HG02870 (cell line): ENCODE results near the gene AP3S2.
"Not testable (repeated sequence)": the region's sequence is repeated elsewhere in the genome, so short reads cannot be mapped to it uniquely, and the experiment has no call there.

Source experiments
- ATAC-seq: cut with Tn5 transposase; IDR thresholded peaks from one replicate; pipeline ENCODE4 v1.9.1; 2021; ENCODE audit warnings: mild to moderate bottlenecking, moderate library complexity; ENCODE audit not compliant: unreplicated experiment

AP3S2 gene

DNA sequence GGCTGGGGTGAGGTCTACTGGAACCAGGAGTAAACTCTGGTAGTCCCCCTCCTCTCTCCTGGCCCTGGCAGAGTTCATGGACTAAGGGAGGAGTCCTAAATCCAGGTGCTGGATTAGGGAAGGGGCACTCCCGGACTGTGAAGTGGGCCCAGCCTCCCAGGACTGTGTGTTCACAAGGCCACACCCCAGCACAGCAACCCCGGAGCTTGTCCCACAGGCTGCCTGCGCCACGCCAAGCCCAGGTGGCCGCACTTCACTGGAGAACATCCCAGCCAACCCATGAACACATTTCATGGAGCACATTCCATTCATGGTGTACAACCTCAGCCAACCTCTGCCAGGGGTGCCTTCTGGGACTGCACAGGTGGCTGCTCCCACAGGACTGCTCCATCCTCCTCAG, 10.7 kb upstream of the AP3S2 start:
- ATAC-seq, result no peak

DNA sequence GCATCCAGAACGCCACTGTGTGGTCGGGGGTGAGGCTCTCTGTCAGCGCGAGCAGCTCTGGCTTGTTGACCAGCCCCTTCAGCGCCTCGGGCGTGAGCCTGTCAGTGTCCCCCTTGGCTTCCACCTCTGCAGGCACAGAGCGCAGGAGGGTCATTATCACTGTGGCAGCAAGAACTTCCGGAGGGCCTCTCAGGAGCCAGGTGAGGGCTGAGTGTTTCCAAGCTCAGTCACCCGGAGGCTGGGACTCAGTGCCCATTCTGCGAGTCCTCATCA, 10.0 kb upstream of the AP3S2 start:
- ATAC-seq, result no peak

DNA sequence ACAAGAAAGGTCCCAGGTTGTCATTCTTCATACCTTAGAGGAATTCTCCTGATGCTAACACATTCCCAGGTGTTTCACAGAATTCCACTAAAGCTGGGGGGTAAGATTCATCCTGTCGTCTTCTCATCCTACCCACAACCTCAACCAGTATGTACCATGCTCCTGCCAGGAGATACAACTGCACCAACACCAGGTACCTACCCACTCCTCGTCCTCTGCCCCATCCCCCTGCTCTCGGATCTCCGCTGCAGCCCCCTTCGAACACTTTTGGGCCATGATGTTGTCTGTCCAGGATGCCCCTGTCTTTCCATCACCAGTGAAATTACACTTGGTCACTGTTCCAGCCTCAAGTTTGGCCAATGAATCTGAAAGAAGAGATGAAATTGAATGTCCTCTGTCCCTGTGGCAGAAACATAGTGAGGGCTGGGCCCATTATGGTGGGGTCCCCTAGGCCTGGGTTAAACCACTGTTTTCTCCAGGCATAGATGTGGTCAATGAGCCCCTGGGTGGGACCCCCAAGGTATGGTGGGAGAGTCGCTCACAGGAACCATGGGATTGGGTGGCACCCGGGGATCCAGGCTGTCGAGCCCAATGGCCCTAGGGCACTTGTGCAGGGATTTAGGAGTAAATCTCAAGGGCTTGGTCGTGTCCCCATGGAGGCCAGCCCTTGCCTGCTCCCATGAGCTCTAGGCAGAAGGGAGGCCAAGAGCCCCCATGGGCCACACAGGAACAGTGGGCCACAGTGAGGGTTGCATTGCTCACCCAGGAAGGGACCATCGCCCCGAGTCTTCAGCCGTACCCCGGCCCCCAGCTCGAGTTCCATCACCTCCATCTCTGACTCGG, 9.4 kb upstream of the AP3S2 start:
- ATAC-seq, result no peak

DNA sequence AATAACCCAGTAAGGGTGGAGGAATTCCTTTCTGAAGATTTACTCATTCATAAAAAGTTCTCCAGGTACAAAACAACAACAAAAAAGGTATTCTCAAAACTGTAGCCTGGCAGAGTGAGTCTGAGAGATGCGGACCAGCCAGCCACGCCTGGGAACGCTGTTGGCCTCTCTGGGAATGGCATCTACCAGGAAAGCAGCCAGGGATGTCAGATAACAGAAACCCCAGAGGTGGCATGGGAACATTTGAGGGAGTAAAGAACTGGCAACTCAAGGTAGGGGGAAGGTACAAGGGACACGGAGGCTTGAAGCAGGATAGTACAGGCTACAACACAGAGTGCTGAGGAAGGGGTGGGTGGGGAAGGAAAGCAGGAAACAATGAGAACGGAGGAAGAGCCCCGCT, 7.1 kb upstream of the AP3S2 start:
- no peak for ATAC-seq

DNA sequence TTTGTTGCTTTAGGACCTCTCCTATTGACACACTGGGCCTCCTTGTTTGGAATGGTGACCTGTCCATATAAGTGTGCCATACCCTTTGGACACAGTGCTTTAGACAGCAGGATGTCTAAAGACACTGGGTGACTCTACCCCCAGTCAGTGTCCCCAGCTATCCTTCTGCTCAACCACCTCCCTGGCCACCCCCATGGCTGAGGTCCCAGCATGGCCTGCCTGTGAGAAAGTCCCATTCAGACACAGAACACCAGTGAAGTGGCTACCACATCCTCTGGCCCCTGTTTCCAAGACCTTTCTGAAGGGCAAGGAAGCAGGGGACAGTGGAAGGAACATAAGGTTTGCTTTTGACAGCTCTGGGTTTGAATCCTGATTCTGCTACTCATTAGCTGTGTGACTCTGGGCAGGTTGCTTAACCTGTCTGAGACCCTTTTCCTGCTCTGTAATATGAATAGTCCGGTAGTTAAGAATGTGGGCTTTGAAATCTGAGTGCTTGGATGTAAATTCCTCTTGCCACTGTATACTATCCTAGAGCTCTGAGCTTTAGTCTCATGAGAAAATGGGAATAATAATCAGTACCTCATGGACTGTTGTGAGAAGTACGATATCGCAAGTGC, 6.3 kb upstream of the AP3S2 start:
- no peak for ATAC-seq

DNA sequence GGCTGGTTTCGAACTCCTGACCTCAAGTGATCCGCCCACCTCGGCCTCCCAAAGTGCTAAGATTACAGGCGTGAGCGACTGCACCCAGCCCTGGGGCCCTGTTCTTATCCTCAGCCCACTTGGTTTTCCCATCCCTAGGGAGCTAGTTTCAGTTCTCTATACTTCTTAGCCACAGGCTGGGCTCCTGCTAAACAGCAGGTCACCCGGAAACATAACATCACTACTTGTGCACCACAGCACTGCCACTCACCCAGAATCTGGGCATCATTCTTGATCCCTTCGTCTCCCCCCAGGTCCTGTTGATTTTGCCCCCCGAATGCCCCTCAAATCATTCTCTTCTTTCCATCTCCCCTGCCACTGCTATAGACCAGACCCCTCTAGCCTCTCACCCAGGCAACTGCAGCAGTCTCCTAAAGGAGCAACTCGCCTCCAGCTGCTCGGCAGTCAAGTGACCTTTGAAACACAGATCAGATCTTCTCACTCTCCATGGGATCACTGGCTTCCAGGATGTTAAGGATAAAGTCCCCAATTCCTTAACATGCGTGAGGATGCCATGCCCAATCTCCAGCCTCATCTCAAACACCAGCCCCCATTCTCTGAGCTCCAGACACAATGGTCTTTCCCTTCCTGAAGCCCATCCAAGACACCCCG, 5.6 kb upstream of the AP3S2 start:
- no peak for ATAC-seq

DNA sequence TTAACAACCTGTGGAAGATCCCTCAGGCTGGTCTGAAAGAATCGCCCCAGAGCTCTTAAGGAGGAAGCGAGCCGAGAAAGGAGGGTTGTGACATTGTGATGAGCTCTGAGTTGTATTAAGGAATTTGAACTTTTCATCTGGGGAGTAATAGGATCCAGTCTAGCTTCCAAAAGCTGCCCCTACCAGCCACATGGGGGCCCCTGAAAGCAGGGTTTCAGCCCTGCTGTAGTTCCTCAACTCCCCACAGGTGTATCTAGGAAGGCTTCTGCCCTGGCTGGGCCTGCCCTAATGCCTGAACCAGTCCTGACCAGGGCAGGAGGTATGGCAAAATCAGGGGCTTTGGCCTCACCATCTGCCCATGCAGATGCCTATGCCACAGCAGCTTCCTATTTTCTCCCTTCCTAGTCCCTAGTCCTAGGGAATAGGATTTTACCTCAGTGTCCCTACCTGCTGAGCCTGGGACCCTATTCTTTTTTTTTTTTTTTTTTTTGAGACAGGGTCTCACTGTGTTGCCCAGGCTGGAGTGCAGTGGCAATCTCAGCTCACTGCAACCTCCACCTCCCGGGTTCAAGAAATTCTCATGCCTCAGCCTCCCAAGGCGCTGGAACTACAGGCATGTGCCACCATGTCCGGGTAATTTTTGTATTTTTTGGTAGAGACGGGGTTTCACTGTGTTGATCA, 5.0 kb upstream of the AP3S2 start:
- no peak for ATAC-seq

DNA sequence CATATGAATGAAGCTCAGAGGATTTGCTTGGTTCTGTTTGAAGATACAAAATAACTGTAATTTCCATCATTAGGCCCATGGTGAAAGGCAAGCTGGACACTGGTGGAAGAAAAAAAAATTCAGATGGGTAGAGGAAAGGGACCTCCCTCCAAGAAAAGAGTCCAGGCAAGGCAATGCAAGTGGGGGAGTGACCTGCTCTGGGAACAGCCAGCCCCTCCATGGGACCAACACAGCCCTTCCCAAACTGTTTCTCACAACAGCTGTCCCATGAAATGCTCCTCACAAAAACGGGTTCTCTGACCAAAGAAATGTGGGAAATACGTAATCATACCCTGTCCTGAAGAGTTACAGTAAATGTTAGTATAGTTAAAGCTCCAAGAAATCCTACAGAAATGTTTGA, 4.4 kb upstream of the AP3S2 start:
- ATAC-seq, result no peak

DNA sequence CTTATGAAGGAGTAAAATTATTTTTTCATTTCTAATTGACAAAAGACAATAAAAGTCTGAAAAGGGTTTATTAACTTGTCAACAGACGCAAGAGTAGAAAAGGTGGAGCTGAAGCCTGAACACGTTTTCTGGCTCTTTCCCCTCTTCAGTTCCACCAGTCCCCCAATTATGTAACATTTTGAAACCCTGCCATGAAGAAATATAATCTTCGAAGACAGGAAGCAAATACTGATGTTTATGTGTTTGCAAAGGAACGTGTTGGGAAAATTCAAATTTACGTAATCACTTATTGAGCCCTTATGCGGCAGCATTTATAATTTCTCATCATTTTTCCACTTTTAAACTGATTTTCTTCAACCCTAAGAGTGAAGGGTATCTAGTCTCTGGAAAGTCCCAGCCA, 767 bp downstream of the AP3S2 start:
- no peak for ATAC-seq

DNA sequence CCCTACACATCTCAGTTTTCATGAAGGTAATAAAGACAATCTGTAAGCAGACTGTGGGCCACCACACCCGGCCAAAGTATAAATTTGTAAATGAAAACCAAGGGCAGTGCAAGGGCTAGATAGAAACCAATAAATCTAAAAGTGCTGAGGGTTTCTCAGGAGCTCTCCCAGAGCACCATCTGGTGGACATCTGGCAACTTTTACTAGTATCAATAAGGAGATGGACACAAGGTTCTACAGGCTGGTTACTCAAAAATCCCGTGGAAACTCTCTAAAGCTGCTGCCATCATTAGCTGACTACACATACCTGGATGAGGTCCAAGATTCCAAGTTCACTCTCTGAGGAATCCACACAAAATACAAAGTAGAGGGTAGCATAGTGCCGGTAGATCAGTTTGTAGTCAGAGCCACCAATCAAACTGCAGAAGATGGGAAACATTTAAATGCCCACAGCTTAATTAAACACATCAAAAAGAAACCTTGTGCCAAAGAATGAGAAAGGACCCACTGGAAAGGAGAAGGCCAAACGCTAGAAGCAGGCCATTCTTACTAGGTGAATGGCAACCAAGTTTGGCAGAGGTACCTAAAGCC, 5.5 kb downstream of the AP3S2 start:
- ATAC-seq, result no peak

DNA sequence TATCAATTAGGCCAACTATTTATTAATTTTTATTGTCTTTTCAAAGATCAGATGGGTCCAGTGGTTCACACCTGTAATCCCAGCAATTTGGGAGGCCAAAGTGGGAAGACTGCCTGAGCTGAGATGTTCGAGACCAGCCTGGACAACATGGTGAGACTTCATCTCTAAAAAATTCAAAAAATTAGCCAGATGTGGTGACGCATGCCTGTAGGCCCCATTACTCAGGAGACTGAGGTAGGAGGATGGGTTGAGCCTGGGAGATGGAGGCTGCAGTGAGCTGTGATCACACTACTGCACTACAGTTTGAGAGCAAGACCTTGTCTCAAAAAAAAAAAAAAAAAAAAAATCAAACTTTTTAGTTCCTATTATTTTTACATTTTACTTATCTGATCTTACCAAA, 8.2 kb downstream of the AP3S2 start:
- ATAC-seq, result no peak

DNA sequence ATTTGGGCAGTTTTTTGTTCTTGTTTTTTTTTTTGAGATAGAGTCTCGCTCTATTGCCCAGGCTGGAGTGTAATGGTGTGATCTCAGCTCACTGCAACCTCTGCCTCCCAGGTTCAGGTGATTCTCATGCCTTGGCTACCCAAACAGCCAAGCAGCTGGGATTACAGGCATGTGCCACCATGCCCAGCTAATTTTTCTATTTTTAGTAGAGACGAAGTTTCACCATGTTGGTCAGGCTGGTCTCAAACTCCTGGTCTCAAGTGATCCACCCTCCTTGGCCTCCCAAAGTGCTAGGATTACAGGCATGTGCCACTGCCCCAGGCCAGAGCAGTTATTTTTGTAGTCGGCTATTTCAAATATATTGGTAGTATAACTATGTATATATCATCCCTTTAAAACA, 8.6 kb downstream of the AP3S2 start:
- not testable (repeated sequence) for ATAC-seq

DNA sequence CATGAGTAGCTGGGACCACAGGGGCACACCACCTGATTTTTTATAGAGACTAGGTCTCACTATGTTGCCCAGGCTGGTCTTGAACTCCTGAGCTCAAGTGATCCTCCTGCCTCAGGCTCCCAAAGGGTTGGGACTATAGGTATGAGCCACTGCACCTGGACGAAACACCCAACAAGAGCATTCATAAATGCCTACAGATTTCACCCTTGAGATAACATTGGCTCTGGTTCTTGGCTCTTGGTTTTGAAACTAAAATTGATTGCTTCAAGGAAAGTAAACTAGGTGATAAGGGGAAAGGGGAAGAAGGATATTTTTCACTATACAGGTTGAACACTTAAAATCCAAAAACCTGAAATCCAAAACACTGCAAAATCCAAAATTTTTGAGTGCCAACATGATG, 10.3 kb downstream of the AP3S2 start:
- no peak for ATAC-seq

DNA sequence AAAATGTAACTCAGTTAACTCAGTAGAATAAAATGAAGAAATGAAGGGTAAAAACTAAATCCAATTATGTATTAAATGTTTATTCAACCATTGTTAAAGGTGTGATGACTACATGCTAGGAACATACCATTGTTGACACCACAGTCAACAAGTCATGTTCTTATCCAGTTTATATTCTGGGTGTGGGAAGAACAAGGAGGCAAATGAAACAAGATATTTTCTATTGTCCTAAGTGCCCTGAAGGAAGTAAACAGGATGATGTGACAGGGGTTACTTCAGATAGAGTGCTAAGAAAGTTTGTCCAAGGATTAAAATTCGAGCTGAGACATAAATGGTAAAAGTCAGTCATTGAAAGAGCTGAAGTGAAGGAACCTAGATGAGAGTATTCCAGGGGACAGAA, 13.1 kb downstream of the AP3S2 start:
- ATAC-seq, result no peak

DNA sequence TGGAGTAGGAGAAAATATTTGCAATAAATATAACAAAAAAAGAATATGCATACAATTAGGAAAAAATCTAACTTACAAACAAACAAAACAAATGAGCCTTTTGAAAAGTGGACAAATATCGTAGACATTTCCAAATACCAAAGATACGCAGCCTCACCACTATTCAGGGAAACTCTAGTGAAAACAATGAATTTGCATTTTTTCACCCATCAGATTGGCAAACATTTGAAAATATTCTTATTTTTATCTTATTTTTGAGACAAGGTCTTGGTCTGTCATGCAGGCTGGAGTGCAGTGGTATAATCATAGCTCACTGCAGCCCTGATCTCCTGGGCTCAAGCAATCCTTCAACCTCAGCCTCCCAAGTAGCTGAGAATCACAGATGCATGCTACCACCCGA, 15.5 kb downstream of the AP3S2 start:
- no peak for ATAC-seq

DNA sequence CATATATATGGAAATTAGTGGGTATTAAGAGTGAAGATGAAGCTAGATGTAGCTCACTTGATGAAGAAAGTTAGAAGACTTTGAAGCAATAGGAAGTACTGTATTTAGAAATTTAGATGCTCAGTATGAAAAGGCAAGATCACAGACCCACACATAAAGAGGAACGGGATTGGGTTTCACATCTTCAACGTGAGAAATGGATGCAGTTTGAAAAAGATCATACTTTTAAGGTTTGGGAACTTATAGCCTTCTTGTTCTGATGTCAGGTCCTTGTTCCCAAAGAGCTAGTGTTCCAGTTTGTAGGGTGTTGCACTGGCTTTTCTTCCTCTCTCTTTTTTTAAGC, 16.7 kb downstream of the AP3S2 start:
- no peak for ATAC-seq

DNA sequence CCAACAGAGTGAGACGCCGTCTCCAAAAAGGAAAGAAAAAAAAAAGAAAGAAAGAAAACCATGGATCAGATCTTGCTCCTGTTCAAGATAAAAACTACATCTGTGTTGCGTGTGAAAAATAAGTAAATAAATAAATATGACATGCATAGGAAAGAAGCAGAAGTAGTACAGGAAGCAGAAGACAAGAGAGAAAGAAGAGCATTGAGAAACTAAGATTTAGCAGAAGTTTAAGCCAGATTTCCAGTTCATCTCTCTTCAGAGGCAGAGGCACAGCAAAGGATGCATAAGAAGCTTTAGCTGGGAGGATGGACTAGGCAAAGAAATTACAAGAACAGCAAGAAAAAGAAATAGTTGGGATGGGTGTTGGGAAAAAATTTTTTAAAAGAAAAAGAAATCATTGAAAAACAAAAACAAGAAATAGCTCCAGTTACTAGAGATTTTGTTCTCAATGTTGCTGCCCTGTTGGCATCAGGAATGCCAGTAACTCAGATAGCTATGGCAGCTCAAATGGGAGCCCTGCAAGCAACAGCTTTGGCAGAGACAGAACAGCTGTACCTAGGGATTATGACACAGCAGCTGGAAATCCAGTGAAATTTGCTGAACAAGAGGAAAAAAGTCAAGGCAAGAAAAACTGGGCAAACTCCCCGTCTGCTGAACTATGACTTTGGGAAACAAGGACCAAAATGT, 17.3 kb downstream of the AP3S2 start:
- ATAC-seq, result no peak

DNA sequence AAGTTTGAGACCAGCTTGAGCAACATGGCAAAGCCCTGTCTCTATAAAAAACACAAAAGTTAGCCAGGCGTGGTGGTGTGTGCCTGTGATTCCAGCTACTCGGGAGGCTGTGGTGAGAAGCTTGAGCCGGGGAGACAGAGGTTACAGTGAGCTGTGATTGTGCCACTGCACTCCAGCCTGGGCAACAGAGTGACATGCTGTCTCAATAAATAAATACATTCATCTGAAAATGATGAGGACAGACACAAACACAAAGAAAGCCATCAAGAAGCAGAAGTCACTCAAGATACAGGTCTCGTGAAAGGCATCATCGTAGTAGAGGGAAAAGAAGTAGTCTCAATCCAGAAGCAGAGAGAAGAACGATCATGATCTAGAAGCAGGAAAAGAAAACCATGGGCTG, 18.1 kb downstream of the AP3S2 start:
- ATAC-seq, result no peak

DNA sequence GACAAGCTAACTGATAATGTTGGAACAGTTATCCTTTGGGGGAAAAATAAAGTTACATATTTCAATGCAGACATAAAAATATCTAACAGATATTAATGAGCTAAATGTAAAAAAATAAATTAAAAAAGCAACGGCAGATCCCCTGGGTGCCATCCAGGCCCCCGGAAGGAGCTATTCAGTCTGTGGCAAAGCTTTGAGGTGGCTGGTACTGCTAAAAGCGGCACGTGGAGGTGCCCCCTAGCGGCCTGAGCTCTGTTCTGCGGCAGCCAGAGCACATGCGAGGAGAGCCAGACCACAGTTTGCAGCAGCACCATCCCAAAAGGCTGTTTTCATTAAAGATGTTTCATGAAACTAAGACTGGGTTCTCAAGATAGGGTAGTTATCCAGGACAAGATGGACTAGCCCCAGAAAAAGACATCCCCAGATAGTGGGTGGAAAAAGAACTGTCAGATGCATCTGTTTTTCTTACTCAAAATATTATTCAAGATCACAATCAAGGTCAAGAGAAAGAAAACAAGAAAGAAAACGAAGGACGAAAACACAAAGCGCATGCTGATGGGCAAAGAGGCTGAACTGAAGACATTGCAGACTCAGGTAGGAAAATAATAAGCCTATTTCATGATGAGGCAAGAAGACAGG, 18.7 kb downstream of the AP3S2 start:
- no peak for ATAC-seq

DNA sequence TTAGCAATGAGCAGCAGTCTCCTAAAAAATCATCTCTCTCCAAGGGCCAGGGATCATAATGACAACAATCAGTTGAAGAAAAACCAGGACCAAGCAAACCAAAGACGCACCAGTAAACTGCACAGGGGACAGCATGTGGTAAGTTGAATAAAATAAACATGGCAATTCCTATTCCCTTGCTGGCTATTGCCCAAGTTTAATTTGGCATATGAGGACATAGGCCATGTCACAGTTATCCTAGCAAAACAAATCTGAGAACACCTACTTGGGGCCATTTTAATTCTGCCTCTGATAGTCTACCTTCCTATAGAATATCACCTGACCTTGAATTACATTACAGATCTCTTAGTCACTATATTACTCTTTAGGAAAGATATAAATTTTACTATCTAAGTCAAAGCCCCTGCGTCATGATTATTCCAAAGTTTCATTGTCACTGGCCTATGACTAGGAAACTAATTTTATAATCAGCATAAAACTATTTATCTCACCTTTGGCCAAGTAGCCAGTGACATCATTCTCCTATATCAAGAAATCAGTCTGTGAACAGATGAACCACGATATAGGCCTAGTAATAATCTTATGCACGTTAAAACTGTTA, 23.0 kb downstream of the AP3S2 start:
- no peak for ATAC-seq
